ENCODE data around the gene RUSF1.
"Not testable (repeated sequence)": the region's sequence is repeated elsewhere in the genome, so short reads cannot be mapped to it uniquely, and the experiment has no call there.

The RUSF1 gene
- total RNA-seq: 20.6 to 65.5 (median 42.9) reads per million in 18 experiments

DNA sequence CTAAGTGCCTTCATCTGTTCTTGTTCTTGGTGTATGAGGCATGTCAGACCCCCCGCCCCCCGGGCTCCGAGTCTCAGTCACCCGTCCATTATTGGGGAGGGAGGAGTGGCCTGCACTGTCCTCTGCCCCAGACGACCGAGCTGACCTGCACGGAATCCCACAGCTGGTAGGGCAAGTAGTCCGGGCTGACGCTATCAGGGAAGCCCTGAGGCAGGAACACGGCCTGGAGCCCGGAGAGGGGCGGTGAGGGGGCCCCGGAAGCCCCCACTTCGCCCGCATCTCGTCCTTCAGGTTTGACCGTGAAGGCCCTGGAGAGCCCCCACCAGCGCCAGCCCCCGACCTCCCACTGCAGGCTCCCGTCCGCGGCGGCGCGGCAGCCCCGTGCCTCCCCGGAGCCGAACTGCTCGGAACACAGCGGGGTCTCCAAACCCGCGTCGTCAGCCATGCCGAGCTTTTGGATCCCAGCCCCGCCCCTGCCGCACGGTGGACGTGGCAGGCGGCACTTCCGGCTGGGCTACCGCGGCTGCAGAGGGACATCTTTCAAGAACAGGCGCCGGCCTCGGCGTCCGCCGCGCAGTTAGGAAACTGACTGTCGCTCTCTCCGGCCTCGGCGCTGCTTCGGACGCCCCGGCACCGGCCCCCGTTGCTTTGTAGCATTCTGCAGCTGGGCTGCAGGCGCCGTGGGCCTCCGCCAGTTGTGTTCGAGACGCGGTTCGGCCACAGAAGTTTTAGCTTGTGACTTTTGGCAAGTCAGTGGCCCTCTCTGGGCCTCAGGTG is at the start of gene RUSF1:
Gene RUSF1, minus strand, starts transcription at position 463 of the 777 bp plus-strand sequence. Its CDS starts 18 bp downstream, at position 445.
- DNase-seq: peak; percentile 86 to 92

DNA sequence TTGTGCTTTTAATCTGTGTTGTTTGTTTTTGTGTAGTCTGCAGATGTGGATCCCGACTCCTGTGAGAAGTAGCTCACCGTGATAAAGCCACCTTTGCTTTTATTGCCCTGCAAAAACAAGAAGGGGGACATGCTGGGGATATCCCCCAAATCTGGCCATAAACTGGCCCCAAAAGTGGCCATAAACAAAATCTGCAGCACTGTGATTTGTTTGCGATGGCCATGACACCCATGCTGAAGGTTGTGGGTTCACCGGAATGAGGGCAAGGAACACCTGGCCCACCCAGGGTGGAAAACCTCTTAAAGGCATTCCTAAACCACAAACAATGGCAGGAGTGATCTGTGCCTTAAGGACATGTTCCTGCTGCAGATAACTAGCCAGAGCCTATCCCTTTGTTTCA is 34.6 kb upstream of the RUSF1 start:
- DNase-seq: no peak

DNA sequence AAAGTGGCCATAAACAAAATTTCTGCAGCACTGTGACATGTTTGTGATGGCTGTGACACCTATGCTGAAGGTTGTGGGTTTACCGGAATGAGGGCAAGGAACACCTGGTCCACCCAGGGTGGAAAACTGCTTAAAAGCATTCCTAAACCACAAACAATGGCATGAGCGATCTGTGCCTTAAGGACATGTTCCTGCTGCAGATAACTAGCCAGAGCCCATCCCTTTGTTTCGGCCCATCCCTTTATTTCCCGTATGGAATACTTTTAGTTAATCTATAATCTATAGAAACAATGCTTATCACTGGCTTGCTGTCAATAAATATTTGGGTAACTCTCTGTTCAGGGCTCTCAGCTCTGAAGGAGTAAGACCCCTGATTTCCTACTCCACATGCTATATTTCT is 31.6 kb upstream of the RUSF1 start:
- not testable (repeated sequence) for DNase-seq

DNA sequence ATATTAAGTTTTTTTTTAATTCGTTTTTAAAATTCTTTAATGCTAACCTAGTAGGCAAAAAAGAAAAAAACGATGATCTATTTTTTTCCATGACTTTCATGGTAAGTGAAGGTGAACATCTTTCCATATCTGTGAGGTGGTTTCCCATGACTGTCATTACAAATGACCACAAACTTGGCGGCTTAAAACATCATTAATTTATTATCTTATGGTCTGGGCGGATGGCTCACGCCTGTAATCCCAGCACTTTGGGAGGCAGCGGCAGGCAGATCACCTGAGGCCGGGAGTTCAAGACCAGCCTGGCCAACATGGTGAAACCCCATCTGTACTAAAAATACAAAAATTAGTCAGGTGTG is 30.0 kb upstream of the RUSF1 start:
- DNase-seq: not testable (repeated sequence)

DNA sequence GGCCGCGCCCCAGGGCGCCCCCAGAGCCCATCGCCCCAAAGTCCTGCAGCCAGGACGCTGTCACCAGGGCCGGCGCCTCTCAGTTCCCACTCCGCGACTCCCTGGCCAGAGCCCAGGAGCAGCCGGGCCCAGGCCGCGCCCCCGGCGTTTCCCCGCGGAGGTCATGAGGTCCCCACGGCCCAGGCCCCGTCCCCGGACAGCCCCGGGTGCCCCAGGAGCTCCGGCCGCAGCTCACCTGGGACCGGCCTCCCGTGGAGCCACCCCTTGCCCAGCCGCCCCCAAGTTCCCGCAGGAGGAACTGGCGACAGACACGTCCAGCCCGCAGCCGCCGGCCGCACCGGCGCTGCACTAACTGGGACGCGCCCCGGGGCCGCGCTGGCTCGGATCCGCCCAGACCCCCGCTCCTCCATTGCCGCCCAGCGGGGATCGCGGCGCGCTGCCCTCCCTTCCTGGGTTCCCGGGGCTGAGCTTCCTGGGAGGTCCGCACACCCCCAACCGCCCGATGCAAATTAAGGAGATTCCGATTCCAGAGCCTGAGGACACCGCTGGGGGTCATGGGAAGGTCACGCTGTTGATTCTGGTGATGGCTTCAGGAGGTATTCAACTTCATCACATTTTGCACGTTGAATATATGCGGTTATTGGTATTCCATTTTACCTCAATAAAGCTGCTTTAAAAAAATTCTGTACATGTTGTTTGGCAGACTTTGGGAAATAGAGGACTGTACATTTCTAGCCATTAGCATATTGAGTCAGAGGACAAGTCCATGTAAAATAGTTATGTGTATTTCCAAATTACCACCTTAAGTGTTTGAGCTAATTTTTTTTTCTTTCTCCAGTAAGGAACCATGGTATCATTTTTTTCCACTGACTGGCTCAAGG is 29.4 kb upstream of the RUSF1 start:
- DNase-seq: no peak

DNA sequence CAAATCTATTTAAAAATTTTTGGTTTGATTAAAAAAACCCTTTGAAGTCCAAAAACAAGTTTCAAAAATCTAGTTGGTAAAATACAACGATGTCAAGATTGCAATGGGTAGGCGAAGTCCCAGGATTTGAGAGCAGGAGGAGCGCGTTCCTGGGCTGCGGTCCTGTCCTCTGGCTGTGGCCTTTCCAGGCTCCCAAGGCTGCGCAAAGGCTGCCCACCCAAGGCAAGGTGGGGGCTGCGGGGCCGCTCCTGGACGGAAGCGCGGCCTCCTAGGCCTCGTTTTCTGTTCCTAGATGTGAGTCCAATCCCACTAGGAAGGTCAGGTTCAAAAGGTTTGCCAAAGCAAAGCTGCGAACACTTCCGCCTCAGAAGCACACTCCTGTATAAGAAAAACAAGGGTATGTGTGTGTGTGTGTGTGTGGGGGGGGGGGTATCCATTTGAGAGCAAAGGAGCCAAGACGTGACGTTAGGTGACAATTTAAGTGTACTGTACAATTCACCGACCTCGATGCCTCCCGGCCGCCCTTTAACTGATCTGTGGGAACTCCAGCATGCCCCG is 28.7 kb upstream of the RUSF1 start:
- no peak for DNase-seq

DNA sequence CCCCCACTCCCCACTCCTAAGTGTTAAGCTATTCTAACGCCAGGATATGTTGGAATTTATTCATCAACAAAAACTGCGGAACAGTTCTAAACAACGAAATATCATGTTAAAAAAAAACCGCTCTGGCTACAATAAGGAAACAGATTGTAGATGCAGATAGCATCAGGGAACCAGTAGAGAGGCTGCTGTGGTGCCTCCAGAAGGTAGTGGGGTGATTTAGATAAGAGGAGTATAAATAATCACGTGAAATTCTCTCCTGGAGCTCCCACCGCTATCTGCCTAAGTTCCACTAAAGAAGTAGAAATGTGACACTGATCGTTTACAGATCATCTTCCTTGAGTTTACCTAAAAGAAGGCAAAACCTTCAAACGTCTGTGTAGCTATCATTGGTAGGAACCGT is 27.5 kb upstream of the RUSF1 start:
- DNase-seq: no peak

DNA sequence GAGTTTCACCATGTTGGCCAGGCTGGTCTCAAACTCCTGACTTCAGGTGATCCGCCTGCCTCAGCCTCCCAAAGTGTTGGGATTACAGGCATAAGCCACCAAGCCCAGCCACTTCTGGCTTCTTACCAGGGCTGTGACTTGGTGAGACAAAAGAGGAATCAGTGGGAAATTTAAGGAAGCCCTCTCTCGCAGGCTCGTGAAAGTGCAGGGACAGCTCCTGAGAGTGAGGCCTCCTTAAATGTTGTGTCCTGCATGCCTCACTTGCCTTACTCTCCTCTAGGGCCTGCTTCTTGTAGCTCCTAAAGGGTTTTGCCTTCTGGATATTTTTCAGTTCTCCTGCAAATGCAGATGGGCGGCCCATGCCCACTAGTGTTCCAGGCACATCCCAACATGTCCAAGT is 24.7 kb upstream of the RUSF1 start:
- peak; percentile 18 to 45 for DNase-seq

DNA sequence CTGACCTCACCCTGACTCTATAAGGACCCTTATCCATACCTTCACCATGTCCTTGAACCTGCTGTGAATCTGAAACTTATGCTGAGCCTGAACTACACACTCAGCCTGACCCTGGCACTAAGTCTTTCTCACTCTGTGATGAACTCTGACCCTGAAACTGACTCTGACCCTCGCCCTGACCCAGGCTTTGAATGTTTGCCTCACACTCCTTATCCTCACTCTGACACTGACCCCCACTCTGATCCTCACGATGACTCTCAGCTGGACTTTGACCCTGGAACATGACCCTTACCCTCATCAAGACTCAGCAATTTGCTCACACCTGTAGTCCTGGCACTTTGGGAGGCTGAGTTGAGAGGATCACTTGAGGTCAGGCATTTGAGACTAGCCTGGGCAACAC is 23.9 kb upstream of the RUSF1 start:
- no peak for DNase-seq

DNA sequence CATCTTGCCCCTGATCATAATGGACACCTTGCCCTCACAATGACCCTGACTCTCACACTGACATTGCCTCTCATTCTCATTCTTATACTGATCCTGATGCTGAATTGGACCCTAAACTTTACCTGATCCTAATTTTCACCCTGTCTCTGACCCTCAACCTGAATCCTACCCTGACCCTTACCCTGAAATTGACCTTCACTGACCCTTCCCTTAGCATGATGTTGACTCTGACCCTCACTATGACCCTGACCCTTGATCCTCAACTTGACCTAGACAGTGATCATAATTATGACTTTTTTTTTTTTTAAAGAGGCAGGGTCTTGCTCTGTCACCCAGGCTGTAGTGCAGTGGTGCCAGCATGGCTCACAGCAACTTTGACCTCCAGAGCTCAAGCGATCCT is 22.9 kb upstream of the RUSF1 start:
- no peak for DNase-seq

DNA sequence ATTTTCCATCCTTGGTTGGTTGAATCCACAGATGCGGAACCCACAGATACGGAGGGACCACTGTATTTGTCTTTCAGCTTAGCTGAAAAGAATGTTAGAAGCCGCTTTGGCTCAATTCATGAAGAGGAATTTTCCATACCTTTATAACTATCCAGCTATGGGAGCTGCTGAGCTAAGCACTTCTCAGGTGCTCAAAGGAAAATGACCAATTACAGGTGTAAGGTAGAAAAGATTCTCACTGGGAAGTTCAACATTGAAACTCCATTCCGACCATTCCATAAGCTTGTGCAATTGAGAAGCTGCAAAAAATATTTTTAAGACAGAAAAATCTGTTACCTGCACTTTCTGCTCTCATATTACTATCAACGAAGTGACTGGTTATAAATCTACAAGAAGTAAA is 22.2 kb upstream of the RUSF1 start:
- DNase-seq: no peak

DNA sequence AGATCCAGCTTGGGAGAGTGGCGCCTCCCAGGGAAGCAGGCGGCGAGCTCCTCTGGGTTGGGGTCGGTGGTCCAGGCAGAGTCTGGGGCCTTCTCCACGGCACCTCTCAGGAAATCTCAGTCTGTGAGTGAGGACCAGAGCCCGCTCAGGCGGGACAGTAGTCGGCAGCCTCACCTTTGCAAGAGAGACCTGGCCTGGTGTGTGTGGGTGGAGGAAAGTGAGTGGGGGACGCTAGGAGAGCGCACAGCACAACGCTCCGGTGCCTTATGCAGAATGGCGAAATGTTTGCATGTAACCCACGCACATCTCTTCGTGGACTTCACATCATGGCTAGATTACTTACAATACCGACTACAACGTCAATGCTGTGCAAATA is 21.7 kb upstream of the RUSF1 start:
- no peak for DNase-seq

DNA sequence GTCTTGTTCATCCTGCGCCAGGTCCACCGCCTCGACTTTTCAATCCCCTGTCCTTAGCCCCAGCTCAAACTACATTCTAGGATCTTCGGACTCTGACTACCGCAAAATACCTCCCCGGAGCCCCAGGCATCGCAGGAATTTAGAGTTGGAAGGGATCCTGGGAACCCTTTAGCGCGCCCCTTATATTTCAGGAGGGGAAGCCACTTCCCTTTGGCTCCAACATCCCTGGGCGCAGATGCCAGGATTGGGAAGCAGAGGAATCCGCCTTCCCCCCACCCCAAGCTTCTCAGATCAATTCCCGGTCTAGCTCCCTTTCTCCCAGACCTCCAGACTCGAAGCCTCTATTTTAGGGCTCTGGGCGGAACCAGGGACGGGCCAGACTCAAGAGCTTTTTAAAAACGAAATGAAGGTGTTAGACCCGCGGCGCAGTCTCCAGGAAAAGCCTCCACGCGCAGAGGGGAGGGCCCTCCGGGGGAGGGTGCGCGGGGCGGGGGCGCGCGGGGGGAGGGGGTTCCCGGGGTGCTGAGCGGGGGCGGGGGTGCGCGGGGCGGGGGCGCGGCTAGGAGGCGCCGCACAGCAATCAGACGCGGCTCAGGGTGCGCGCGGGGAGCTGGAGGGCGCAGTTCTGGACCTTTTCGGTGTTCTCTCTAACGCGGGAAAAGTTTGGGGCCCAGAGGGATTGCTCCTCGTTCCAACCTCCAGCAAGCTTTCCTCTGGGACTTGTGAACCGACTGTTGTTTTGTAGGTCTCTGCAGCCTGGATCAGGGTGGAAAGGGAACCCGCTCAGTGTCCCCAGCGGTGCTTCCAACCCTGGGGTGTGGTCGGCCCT is 21.1 kb upstream of the RUSF1 start:
- no peak for DNase-seq

DNA sequence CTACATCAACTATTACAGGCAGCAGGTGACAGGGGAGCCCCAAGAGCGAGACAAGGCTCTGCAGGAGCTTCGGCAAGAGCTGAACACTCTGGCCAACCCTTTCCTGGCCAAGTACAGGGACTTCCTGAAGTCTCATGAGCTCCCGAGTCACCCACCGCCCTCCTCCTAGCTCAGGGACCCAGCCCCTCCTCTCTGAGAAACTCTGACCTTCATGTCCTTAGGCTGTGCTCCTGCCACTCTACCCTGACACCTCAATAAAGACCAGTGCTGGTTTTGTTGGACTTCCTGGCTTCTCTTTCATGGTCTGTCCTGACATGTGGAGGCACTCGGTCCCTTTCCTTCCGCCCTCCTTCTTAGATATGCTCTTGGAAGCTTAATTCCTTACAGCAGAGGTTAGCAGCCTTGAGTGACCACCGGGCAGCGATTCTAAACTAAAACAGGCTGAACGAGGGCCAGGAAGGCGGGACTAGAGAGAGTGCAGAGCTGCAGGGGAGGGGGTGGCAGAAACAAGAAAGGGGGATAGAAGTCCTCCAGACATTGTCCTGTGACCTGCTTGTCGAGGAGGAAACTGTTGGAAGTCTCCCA is 20.4 kb upstream of the RUSF1 start:
- DNase-seq: no peak

DNA sequence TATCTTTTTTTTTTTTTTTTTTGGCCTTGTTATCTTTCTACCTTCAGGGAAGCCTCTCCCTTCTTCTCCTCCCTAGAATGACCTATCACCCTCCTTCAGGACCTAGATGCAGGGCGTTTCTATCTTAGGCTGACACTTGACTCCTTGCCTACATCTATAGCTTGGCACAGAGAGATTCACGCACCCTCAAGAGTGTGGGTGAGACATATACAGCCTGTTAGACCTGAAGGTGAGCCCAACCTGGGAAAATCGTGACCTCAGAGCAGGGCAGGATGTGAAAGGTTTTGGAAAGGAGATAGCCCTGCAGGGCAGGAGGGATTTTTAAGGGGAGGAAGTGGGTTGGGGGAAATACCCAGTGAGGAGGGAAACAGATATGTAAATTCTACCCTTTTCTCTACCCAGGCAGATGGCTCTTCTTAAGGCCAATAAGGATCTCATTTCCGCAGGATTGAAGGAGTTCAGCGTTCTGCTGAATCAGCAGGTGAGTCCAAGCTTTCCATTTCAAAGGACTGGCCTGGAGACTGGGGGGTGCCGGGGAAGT is 19.6 kb upstream of the RUSF1 start, which contains the start of gene AHSP:
Gene AHSP, plus strand, starts transcription at position 167 of the 541 bp plus-strand sequence. Its CDS starts 240 bp downstream, at position 407.
- DNase-seq: no peak

DNA sequence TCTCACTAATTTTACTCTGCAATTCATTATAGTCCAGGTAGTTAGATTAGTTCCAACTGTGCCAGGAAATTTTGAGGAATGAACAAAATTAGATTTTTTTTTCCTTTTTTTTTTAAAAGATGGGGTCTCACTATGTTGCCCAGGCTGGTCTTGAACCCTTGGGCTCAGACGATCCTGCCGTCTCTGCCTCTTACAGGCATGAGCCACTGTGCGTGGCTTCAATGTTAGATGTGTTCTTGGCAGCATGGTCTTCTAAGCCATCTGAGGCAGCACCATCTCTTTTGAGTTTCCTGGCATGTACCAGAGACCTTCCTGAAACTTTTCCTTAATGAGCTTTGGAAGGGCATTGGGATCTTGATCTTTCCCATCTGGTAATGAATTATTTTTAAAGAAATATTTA is 16.9 kb upstream of the RUSF1 start:
- no peak for DNase-seq

DNA sequence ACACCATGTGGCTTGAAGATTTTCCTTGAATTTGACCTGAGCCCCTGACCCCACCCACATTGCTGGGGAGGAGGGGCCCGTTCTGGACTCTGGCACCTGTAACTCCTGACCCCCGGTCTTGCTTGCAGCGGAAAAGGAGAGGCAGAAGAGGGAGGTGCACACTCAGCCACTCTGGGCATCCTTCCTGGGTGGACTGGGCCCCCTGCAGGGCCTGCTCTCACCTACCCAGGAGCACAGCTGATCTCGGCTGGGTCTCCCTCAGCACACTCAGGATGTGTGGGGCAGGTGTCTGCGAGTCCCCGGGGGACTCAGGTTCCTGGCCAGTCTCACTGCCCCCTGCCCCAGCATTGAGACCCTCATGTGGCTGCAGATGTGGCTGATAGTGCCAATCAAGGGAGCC is 15.6 kb upstream of the RUSF1 start:
- not testable (repeated sequence) for DNase-seq

DNA sequence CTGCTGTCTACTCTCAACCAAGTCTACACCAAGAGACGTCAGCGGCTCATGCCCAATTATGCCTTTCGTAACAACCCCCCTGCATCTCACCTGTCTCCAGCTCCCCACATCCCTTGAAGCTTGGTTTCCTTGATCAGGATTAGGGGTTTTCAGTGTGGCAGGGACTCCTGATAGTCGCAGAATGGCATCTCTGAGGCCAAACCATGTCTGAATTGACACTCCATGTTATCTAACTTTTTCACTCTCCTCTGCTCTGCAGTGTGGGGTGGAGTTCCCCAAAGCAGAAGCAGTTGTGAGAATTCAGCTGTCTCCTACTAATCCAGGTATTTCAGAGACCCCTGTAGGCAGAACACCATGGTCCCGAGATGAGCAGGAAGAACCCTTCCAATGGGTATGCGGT is 13.9 kb upstream of the RUSF1 start:
- DNase-seq: no peak

DNA sequence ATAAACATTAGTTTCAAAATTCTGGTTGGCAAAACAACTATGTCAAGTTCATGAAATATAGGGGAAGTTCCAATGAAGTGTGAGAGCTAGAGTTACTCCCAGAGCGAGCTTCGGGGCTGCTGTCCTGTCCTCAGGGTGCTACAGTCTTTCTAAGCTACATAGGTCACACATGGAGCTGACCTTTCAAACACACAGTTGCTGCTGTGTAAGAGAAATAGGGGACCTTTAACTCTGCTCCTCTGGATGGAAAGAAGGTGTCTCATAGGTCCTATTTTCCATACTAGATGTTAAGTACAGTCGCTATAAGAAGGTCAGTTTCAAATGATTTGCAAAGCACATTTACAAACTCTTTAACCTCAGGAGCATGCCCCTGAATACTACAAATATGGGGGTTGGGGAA is 13.2 kb upstream of the RUSF1 start:
- DNase-seq: no peak

DNA sequence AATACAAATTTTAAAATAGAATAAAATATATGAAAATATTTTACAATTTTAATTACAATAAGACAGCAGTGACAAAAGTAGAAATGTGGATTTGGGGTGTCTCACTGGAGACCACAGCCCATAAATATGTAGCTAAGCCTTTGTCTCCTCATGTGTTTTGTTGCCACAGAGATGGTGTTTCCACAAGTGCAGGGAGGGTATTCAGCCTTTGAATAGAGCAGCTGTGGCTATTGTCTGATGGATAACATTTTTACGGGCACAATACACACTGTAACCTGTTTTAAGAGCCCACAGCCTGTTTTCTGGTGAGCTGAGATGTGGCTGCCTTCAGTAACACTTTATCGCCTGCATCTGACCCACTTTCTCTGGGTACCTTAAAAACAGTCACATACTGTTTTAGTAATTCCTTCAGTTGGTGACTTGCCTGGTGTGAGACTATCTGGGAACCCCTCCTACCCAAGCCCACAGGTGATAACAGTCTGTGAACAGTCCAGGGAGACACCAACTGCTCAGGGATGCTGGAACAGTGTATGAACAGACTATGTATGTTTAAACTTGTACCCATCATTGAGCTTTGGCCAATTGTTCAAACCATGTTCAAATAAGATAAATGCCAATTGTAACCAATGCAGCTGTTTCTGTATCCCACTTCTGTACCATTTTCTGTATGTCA is 11.7 kb upstream of the RUSF1 start:
- DNase-seq: no peak

DNA sequence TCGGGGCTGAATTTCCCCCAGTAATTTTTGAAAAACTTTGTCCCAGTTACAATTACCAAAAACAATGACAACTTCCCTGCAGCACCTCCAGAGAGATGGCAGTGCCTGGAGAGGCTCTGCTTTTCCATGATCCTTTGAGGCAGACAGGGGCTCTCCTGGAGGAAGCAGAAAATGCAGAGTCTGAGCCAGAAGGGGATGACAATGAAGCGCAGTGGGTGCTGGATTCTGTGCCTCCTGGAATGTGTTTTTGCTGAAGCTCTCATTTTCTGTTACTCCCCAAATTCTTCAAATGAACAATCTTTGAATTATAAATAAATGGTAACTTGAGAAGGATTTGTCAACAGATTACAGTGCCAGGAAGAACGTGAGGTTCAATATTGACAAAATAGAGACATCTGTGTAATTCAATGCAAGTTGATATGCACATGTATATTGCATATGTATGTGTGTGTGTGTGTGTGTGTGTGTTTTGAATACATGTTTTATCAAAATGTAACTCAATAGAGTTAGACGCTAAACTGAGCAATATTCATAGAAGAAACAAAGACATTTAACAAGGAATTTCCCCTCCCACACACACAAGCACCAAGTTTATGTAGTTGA is 9.7 kb upstream of the RUSF1 start:
- DNase-seq: no peak
